ENCODE measurements around the gene ADGRL2.

DNA sequence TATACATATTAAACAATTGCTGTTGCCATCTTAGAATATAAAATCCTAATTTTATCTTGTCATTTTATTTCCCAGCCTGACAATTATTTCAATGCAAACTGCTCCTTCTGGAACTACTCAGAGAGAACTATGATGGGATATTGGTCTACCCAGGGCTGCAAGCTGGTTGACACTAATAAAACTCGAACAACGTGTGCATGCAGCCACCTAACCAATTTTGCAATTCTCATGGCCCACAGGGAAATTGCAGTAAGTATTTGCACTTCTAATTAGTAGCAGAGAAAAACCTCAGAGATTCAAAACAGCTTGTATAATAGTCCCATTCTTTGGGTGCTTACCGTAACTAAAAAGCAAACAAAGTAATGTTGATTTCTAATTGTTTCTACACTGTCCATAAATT lies 167.2 kb downstream of the ADGRL2 start:
- TF ChIP-seq ZNF274 (IDR thresholded peaks at IDR 0.05; ENCODE audit: low read depth, low read length), result no peak
- TF ChIP-seq CTCF (IDR thresholded peaks at IDR 0.05 in 2 of 3, conservative IDR thresholded peaks at IDR 0.05 in 1 of 3; ENCODE audit: borderline replicate concordance in 1 of 3, insufficient read depth in 1 of 3, low read depth in 2 of 3, low read length in 2 of 3), result no peak
- no peak for TF ChIP-seq EGR1 (IDR thresholded peaks at IDR 0.05; ENCODE audit: low read depth)
- TF ChIP-seq POLR2A (IDR thresholded peaks at IDR 0.05; ENCODE audit: borderline replicate concordance, extremely low read depth, insufficient read depth, insufficient read length), result no peak
- no peak for TF ChIP-seq EZH2 (IDR thresholded peaks at IDR 0.05)
- no peak for TF ChIP-seq EZH2phosphoT487 (IDR thresholded peaks at IDR 0.05; ENCODE audit: borderline replicate concordance)
- TF ChIP-seq ZBTB33 (IDR thresholded peaks at IDR 0.05; ENCODE audit: extremely low read depth, insufficient replicate concordance, low read length), result no peak
- no peak for TF ChIP-seq TCF7L2 (IDR thresholded peaks at IDR 0.05; ENCODE audit: borderline replicate concordance, extremely low read depth, insufficient read depth, insufficient read length)
- TF ChIP-seq FOSL1 (IDR thresholded peaks at IDR 0.05; ENCODE audit: low read depth), result no peak
- no peak for TF ChIP-seq POLR2AphosphoS5 (IDR thresholded peaks at IDR 0.05; ENCODE audit: low read depth, low read length)
- TF ChIP-seq YY1 (IDR thresholded peaks at IDR 0.05; ENCODE audit: extremely low read depth, insufficient replicate concordance, low read depth, low read length), result no peak
- no peak for TF ChIP-seq SIN3A (IDR thresholded peaks at IDR 0.05; ENCODE audit: low read depth)
- TF ChIP-seq RAD21 (IDR thresholded peaks at IDR 0.05; ENCODE audit: low read depth), result no peak
